HG02885 (cell line): ENCODE results near the gene GCLC.
"Not testable (repeated sequence)": the region's sequence is repeated elsewhere in the genome, so short reads cannot be mapped to it uniquely, and the experiment has no call there.

ENCODE experiments used
- ATAC-seq: cut with Tn5 transposase; IDR thresholded peaks from one replicate; pipeline ENCODE4 v1.9.1; 2021; ENCODE audit warnings: mild to moderate bottlenecking; ENCODE audit not compliant: unreplicated experiment, poor library complexity

GCLC gene

GRCh38 chr6:53544470-53545308 is at the start of gene GCLC:
TSS of gene GCLC (minus strand) at chr6:53545101. CDS start at chr6:53544645, 456 bp downstream.
- ATAC-seq = peak; percentile 64

GRCh38 chr6:53594596-53594995 is 49.7 kb upstream of the GCLC start:
- ATAC-seq = no peak

DNA sequence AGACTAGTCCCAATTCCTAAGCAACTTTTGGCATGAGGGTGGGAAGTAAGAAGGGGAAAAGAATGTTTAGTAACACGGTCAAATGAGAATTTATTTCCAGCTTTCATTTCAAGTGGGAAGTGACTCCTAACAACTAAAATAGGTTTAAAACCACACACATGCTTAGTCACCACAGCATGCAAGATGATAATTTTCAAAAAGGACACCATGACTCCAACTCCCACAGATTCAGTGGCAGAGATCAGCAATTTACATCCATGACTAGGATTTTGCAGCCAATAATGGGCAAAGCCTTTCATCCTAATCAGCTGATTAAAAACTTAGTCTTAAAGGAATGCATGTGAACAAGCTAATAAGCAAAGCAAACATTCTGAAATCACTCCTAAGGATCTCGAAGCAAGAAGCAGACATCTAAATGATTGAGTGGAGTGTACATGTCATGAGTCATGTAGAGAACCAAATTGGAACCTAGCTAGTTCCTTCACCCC is 48.1 kb upstream of the GCLC start:
- ATAC-seq = no peak

- ATAC-seq = no peak
Observed at GRCh38 chr6:53591873-53592272, 47.0 kb upstream of the GCLC start.

GRCh38 chr6:53588816-53589509 is 44.1 kb upstream of the GCLC start:
- ATAC-seq = no peak

GRCh38 chr6:53587291-53587690 is 42.4 kb upstream of the GCLC start:
- no peak for ATAC-seq

DNA sequence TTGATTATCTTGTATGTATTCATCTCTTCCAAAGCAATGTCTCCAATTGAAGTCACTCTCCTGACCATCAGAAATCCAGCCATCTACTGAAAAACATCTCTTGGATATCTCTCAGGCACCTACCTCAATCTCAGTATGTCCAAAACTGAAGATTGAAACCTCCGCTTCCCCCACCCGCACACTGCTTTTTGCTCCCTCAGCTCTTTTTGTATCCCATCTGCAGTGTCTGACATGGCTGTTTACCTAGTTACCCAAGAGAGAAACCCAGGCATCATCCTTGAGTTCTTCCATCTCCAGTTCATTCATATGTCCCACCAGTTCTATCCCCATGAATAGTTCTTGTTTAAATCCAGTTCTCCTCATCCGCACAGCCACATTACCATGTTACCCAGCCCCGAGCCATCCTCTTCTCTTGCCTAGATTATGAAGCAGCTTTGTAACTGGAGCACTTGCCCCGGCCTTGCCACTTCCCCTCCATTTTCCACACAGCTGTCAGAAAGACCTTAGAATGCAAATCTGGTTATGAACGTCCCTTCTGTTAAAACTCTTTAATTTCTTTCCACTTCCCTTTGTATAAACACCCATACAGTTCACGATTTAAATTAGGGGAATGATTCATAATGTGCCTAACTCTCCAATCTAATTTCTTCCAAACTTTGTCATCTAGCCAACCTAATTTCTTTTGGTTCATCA is 40.5 kb upstream of the GCLC start:
- ATAC-seq = no peak

- ATAC-seq = no peak
Observed at GRCh38 chr6:53584726-53585125, 39.8 kb upstream of the GCLC start.

- ATAC-seq = no peak
Observed at GRCh38 chr6:53583451-53583850, 38.5 kb upstream of the GCLC start.

DNA sequence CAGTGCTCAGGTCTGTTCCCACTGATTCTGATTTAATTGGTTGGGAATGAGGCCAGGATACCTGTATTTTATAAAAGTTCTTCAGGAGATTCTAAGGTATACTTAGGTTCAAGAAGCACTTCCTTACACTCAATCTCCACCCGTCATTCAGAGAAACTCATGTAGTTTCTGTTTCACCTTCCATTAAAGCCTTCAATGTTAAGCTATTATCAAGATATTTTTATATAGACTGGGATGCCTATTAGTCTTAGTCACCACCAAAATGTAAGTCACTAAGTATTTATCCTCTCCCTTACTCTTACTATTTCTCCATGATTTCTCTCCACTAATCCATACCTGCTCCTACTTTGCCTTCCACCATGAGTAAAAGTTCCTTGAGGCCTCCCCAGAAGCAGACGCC is 38.1 kb upstream of the GCLC start:
- ATAC-seq = no peak

- no peak for ATAC-seq
Observed at GRCh38 chr6:53581856-53582255, 37.0 kb upstream of the GCLC start.

- no peak for ATAC-seq
Observed at GRCh38 chr6:53581173-53581773, 36.4 kb upstream of the GCLC start.

- ATAC-seq = no peak
Observed at GRCh38 chr6:53579338-53579737, 34.4 kb upstream of the GCLC start.

DNA sequence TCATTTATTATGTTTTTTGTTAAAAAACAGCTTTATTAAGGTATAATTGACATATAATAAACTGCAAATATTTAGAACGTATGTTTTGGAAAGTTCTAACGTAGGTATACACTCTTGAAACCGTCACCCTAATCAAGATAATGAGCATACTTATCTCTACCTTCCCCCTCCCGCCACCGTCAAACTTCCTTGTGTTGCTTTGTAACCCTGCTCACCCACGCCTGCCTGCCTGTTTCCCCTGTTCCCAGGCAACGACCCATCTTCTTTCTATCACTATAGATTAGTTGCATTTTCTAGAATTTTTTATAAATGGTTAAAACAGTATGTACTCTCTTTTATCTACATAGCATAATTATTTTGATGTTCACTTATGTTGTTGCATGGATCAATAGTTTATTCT is 33.5 kb upstream of the GCLC start:
- ATAC-seq = no peak

DNA sequence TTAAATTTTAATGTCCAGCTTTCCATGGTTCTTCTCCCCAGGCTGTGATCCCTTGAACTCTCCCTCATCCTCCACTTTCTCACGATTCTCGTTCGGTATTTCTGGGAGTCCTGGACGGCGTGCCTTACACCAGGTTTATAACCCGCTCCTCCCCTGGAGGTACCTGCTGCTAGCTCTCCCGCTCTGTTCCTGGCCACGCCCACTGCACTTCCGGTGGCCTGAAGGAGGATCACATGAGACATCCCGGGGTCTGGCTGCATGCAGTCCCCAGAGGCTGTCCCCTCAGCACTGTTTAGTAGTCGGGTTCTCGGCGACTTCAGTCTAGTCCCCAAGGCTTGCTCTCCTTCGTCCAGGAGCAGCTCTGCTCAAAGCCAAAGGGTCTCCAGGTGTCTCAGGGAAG is 28.4 kb upstream of the GCLC start:
- ATAC-seq = no peak

DNA sequence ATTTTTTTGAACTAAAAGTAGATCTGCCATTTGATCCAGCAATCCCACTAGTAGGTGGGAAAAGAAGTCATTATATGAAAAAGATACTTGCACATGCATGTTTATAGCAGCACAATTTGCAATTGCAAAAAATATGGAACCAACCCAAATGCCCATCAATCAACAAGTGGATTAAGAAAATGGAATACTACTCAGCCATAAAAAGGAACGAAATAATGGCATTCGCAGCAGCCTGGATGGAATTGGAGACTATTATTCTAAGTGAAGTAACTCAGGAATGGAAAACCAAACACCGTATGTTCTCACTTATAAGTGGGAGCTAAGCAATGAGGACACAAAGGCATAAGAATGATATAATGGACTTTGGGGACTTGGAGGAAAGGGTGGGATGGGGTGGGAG is 27.5 kb upstream of the GCLC start:
- not testable (repeated sequence) for ATAC-seq

- no peak for ATAC-seq
Observed at GRCh38 chr6:53568776-53569616, 24.1 kb upstream of the GCLC start.

- no peak for ATAC-seq
Observed at GRCh38 chr6:53567701-53568100, 22.8 kb upstream of the GCLC start.

DNA sequence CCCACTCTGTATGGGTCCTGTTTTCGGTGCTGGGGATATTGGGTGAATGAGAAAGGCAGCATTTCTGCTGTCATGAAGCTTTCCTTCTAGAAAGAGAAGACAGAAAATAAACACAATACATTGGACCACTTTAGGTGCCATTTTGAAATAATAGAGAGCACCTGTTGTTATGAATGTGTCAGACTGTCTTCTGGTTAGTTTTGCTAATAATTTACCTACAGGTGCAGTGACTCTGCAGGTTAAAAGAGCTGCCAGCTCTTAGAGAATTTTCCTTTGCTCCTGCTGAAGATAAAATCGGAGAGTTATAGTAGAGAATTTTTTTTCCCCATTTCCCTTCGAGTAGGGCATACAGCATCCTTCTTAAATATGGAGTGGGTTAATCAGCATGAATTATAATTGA is 21.9 kb upstream of the GCLC start:
- ATAC-seq = no peak

- ATAC-seq = no peak
Observed at GRCh38 chr6:53565886-53566285, 21.0 kb upstream of the GCLC start.
